Activated T-helper 17 cell treated with anti-CD3 and anti-CD28 coated beads, Interleukin-2, amount 50 U/mL, for 72 hours (primary cell): ENCODE data around the gene TRIM14. TPM values are rescaled to one million over a fixed set of nuclear protein-coding genes. Genes with fewer than 3 reads are reported as not detected.
"Not testable (repeated sequence)": the region's sequence is repeated elsewhere in the genome, so short reads cannot be mapped to it uniquely, and the experiment has no call there.

Experiments used
- ATAC-seq: fragments of 150-1000 bp; cut with Tn5 transposase; replicated peaks from 2 replicates; pipeline ENCODE4 v1.10.0; 2021; ENCODE audit warnings: mild to moderate bottlenecking, moderate library complexity
- H3K27ac Mint-ChIP-seq: one replicate; pipeline ENCODE4 v1.8.0; 2022; ENCODE audit warnings: mixed read lengths
- H3K27me3 Mint-ChIP-seq: one replicate; pipeline ENCODE4 v1.8.0; 2022; ENCODE audit warnings: mixed read lengths
- H3K36me3 Mint-ChIP-seq: one replicate; pipeline ENCODE4 v1.8.0; 2022; ENCODE audit warnings: low read depth, mild to moderate bottlenecking, mixed read lengths
- H3K4me1 Mint-ChIP-seq: one replicate; pipeline ENCODE4 v1.8.0; 2022; ENCODE audit warnings: mixed read lengths
- H3K4me3 Mint-ChIP-seq: one replicate; pipeline ENCODE4 v1.8.0; 2022; ENCODE audit warnings: mild to moderate bottlenecking, mixed read lengths
- H3K9me3 Mint-ChIP-seq: one replicate; pipeline ENCODE4 v1.8.0; 2022; ENCODE audit warnings: mixed read lengths
- total RNA-seq, 2 donors: library from RNA; stranded (reverse); gene quantifications; one replicate each; pipeline ENCODE4 v1.2.3, GENCODE V29; 2022

TRIM14 gene
- total RNA-seq, 2 donors from 2014 or later = 43.4 to 57.8 TPM

- Mint-ChIP-seq H3K4me3 (no peak overlapping the region), H3K27ac (peak overlapping the region; percentile 53), H3K9me3 (no peaks in the 10 kb centered on the region), H3K36me3 (peaks cover 55% of the 10 kb centered on the region), H3K4me1 (peaks cover 4% of the 10 kb centered on the region), H3K27me3 (no peaks in the 10 kb centered on the region)
- ATAC-seq = no peak
Observed at GRCh38 chr9:98020476-98021145, 98.4 kb downstream of the TRIM14 start.

GRCh38 chr9:98019869-98020268 is 99.2 kb downstream of the TRIM14 start:
- H3K4me1 Mint-ChIP-seq, H3K27me3 Mint-ChIP-seq, H3K4me3 Mint-ChIP-seq, ATAC-seq, H3K27ac Mint-ChIP-seq, H3K9me3 Mint-ChIP-seq: not testable (repeated sequence)
- peaks cover 62% of the 10 kb centered on the region for H3K36me3 Mint-ChIP-seq

Other genes starting within 250 kb of the TRIM14 start
- 10 to 100 TPM; 21.3 to 23.6 TPM for gene TRMO, start 196.7 kb downstream of the TRIM14 start, total RNA-seq
- gene HEMGN, start 181.1 kb downstream of the TRIM14 start, total RNA-seq = 1 to 10 TPM in 1 of 2 donors, under 1 TPM in 1; 0.95 to 1.2 TPM
- 100 to 1,000 TPM; 182 to 257 TPM for gene ANP32B, start 135.9 kb downstream of the TRIM14 start, total RNA-seq
- gene NANS, start 62.5 kb downstream of the TRIM14 start, total RNA-seq = 10 to 100 TPM; 46.4 to 54.4 TPM
- 10 to 100 TPM in 1 of 2 donors, 1 to 10 TPM in 1; 9.9 to 18.2 TPM for gene CORO2A, start 73.4 kb upstream of the TRIM14 start, total RNA-seq
- 1 to 10 TPM; 5.6 to 6.4 TPM for gene TBC1D2, start 136.4 kb upstream of the TRIM14 start, total RNA-seq